Stimulated activated CD8-positive, alpha-beta memory T cell treated with anti-CD3 and anti-CD28 coated beads, Interleukin-15, amount 100 ng/mL, for 48 hours (primary cell): ENCODE data around the gene PCDHGB5.
"Not testable (repeated sequence)": the region's sequence is repeated elsewhere in the genome, so short reads cannot be mapped to it uniquely, and the experiment has no call there.

Source experiments
- DNase-seq, 2 donors: peaks; one replicate each; pipeline ENCODE4 v3.0.0-alpha.2; 2020; ENCODE audit warnings: low read depth in 2 of 2

Gene PCDHGB5

GRCh38 chr5:141409598-141410306 lies 12.0 kb downstream of the PCDHGB5 start:
- no peak for DNase-seq

- no peak for DNase-seq
Observed at GRCh38 chr5:141411575-141411974, 13.8 kb downstream of the PCDHGB5 start.

- no peak for DNase-seq
Observed at GRCh38 chr5:141412854-141413539, 15.2 kb downstream of the PCDHGB5 start, which contains the start of gene PCDHGA10. TSS of gene PCDHGA10 (plus strand) at chr5:141412987. CDS start at chr5:141413176, 189 bp downstream.

GRCh38 chr5:141413540-141414069 lies 15.9 kb downstream of the PCDHGB5 start:
- DNase-seq, result no peak

- DNase-seq, result not testable (repeated sequence)
Observed at GRCh38 chr5:141414548-141415274, 17.0 kb downstream of the PCDHGB5 start.

- not testable (repeated sequence) for DNase-seq
Observed at GRCh38 chr5:141415275-141415618, 17.5 kb downstream of the PCDHGB5 start.

GRCh38 chr5:141417494-141418172 lies 19.9 kb downstream of the PCDHGB5 start, which contains the start of gene PCDHGB7:
TSS of gene PCDHGB7 (plus strand) at chr5:141417677. CDS start at chr5:141417860, 183 bp downstream.
- peak; percentile 42 to 50 for DNase-seq

GRCh38 chr5:141419074-141419880 lies 21.5 kb downstream of the PCDHGB5 start:
- DNase-seq, result no peak

- DNase-seq, result no peak
Observed at GRCh38 chr5:141420855-141421488, 23.2 kb downstream of the PCDHGB5 start, which contains the start of gene PCDHGA11. TSS of gene PCDHGA11 (plus strand) at chr5:141421051. CDS start at chr5:141421228, 177 bp downstream.

GRCh38 chr5:141421489-141421855 lies 23.7 kb downstream of the PCDHGB5 start:
- DNase-seq, result no peak

- no peak for DNase-seq
Observed at GRCh38 chr5:141422742-141423291, 25.1 kb downstream of the PCDHGB5 start.

GRCh38 chr5:141427783-141428426 lies 30.2 kb downstream of the PCDHGB5 start:
- DNase-seq, result no peak

GRCh38 chr5:141430332-141431113 lies 32.8 kb downstream of the PCDHGB5 start, which contains the start of gene PCDHGA12:
TSS of gene PCDHGA12 (plus strand) at chr5:141430507. CDS start at chr5:141430760, 253 bp downstream.
- no peak for DNase-seq

GRCh38 chr5:141431286-141431685 lies 33.5 kb downstream of the PCDHGB5 start:
- DNase-seq, result no peak

- DNase-seq, result not testable (repeated sequence)
Observed at GRCh38 chr5:141432308-141432707, 34.6 kb downstream of the PCDHGB5 start.

- not testable (repeated sequence) for DNase-seq
Observed at GRCh38 chr5:141432726-141433125, 35.0 kb downstream of the PCDHGB5 start.

GRCh38 chr5:141434006-141434405 lies 36.3 kb downstream of the PCDHGB5 start:
- DNase-seq, result no peak

- no peak for DNase-seq
Observed at GRCh38 chr5:141437221-141437620, 39.5 kb downstream of the PCDHGB5 start.
